Loucy (cell line): ENCODE results near the gene COL26A1.

Source experiments
- H2AFZ ChIP-seq: fragments of 200-600 bp; sonication (generic); 2 replicates; pipeline ENCODE4 v1.6.0; 2016; ENCODE audit warnings: antibody characterized with exemption, mild to moderate bottlenecking, low read length, moderate library complexity
- H3F3A ChIP-seq: fragments of 200-600 bp; 2 replicates; pipeline ENCODE4 v1.6.0; 2016; ENCODE audit warnings: antibody characterized with exemption, low read depth, mild to moderate bottlenecking
- H3K27me3 ChIP-seq: fragments of 200-600 bp; sonication (generic); 2 replicates; pipeline ENCODE4 v1.6.1; 2014; ENCODE audit warnings: low read length, mild to moderate bottlenecking; ENCODE audit not compliant: insufficient read depth, poor library complexity, severe bottlenecking
- H3K36me3 ChIP-seq: fragments of 200-600 bp; sonication (generic); 2 replicates; pipeline ENCODE4 v1.6.1; 2016; ENCODE audit warnings: low read length; ENCODE audit not compliant: insufficient read depth
- H3K4me1 ChIP-seq: fragments of 200-600 bp; sonication (generic); 2 replicates; pipeline ENCODE4 v1.5.1; 2014; ENCODE audit warnings: low read length, mild to moderate bottlenecking; ENCODE audit not compliant: insufficient read depth, poor library complexity, severe bottlenecking
- H3K4me2 ChIP-seq: fragments of 200-600 bp; sonication (generic); 2 replicates; pipeline ENCODE4 v1.6.0; 2014; ENCODE audit warnings: antibody characterized with exemption, low read length, low read depth, mild to moderate bottlenecking; ENCODE audit not compliant: poor library complexity, severe bottlenecking
- H3K4me3 ChIP-seq: fragments of 200-600 bp; sonication (generic); 2 replicates; pipeline ENCODE4 v1.5.1; 2014; ENCODE audit warnings: low read length, mild to moderate bottlenecking, mixed read lengths; ENCODE audit not compliant: poor library complexity, severe bottlenecking
- H3K79me2 ChIP-seq: fragments of 200-600 bp; sonication (generic); 2 replicates; pipeline ENCODE4 v1.6.1; 2014; ENCODE audit warnings: low read length; ENCODE audit not compliant: insufficient read depth
- H3K9ac ChIP-seq: fragments of 200-600 bp; sonication (generic); 2 replicates; pipeline ENCODE4 v1.6.0; 2014; ENCODE audit warnings: mild to moderate bottlenecking, low read depth, low read length, moderate library complexity; ENCODE audit not compliant: poor library complexity, severe bottlenecking
- H3K9me2 ChIP-seq: fragments of 200-600 bp; sonication (generic); replicated peaks from 2 replicates; pipeline ENCODE4 v1.6.1; 2016; ENCODE audit warnings: low read depth, low read length, mixed read lengths
- H3K9me3 ChIP-seq: fragments of 200-600 bp; sonication (generic); 2 replicates; pipeline ENCODE4 v1.6.1; 2014; ENCODE audit warnings: mild to moderate bottlenecking, antibody characterized with exemption, low read length, low read depth; ENCODE audit not compliant: insufficient read depth
- H4K20me1 ChIP-seq: fragments of 200-600 bp; sonication (generic); 2 replicates; pipeline ENCODE4 v1.6.0; 2014; ENCODE audit warnings: antibody characterized with exemption, low read length, mild to moderate bottlenecking; ENCODE audit not compliant: insufficient read depth, poor library complexity, severe bottlenecking
- EZH2phosphoT487 ChIP-seq: fragments of 200-600 bp; IDR thresholded peaks from 2 replicates; pipeline ENCODE4 v1.6.1; 2018; ENCODE audit warnings: antibody characterized with exemption, mild to moderate bottlenecking, moderate library complexity, borderline replicate concordance
- TF ChIP-seq, protein P1 (sequence below): fragments of 200-600 bp; sonication (generic); conservative IDR thresholded peaks from 2 replicates; pipeline ENCODE4 v1.5.1; 2014; ENCODE audit warnings: mild to moderate bottlenecking, antibody characterized with exemption, low read length

The COL26A1 gene

DNA sequence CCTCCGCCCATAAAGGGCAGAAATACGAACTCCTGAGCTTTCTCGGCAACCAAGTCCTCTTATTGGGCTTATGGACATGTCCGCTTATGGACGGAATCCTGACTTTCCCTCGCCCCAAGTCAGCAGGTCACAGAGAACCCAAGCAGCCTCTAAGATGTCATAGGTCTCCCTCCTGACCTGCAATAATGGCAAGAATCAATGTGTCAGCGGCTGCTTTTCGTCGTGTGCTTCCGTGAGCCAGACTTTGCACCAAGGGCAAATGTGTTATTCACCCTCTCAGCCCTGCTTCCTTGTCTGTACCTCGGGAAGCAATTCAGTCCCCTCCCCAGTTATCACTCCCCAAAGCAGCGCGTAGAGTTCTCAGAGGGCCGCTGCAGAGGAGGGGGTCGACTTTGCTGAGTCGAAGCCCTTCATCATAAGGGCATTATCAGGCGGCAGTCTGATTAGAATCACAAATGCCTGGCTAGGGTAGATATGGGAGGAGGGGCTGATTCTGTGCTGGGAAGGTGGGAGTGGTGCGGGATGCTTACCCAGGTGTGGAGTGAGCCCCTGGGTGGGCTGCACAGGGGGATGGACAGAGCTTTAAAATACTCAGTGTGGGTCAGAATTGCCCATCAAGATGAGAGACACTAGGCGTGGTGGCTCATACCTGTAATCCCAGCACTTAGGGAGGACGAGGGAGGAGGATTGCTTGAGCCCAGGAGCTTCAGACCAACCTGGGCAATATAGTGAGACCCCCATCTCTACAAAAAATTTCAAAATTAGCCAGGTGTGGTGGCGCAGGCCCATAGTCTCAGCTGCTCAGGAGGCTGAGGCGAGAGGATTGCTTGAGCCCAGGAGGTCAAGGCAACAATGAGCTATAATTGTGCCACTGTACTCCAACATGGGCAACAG is 36.0 kb downstream of the COL26A1 start:
- Histone ChIP-seq H3K4me3 (no peak overlapping the region), H2AFZ (no peak overlapping the region), H3K4me2 (no peak overlapping the region), H3K27me3 (no peaks in the 10 kb centered on the region), H3F3A (no peaks in the 10 kb centered on the region), H3K79me2 (no peaks in the 10 kb centered on the region), H3K36me3 (no peaks in the 10 kb centered on the region), H3K9ac (no peak overlapping the region), H3K9me3 (no peaks in the 10 kb centered on the region), H4K20me1 (no peaks in the 10 kb centered on the region), H3K9me2 (no peaks in the 10 kb centered on the region), H3K4me1 (peaks cover 10% of the 10 kb centered on the region)
- TF ChIP-seq, protein P1, sequence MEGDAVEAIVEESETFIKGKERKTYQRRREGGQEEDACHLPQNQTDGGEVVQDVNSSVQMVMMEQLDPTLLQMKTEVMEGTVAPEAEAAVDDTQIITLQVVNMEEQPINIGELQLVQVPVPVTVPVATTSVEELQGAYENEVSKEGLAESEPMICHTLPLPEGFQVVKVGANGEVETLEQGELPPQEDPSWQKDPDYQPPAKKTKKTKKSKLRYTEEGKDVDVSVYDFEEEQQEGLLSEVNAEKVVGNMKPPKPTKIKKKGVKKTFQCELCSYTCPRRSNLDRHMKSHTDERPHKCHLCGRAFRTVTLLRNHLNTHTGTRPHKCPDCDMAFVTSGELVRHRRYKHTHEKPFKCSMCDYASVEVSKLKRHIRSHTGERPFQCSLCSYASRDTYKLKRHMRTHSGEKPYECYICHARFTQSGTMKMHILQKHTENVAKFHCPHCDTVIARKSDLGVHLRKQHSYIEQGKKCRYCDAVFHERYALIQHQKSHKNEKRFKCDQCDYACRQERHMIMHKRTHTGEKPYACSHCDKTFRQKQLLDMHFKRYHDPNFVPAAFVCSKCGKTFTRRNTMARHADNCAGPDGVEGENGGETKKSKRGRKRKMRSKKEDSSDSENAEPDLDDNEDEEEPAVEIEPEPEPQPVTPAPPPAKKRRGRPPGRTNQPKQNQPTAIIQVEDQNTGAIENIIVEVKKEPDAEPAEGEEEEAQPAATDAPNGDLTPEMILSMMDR: no peak
- no peak for TF ChIP-seq EZH2phosphoT487

DNA sequence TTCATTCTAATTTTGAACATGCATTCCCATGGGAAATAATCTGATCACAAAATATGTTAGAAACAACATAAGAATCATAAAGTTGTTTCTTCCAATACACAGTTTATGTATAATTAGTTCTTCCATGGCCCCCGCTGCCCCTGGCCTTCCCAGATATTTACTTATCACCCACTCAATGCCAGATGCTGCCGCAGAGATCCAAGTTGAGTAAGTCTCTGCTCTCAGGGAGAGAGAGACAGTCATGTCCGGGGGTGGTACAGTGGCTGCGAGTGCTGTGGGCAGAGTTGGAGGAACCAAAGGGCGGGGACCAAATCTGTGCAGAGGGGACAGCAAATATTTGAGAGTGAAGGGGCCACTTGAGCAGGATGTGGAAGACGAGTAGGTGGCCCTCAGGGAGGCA is 37.1 kb downstream of the COL26A1 start:
- TF ChIP-seq, protein P1: no peak
- no peaks in the 10 kb centered on the region for H3K9me3 ChIP-seq
- H3F3A ChIP-seq: no peaks in the 10 kb centered on the region
- no peak overlapping the region for H3K4me2 ChIP-seq
- no peaks in the 10 kb centered on the region for H3K27me3 ChIP-seq
- H3K4me1 ChIP-seq: peaks cover 10% of the 10 kb centered on the region
- no peaks in the 10 kb centered on the region for H3K79me2 ChIP-seq
- no peaks in the 10 kb centered on the region for H4K20me1 ChIP-seq
- H3K9me2 ChIP-seq: no peaks in the 10 kb centered on the region
- no peak overlapping the region for H3K9ac ChIP-seq
- no peaks in the 10 kb centered on the region for H3K36me3 ChIP-seq
- H3K4me3 ChIP-seq: no peak overlapping the region
- H2AFZ ChIP-seq: no peak overlapping the region

DNA sequence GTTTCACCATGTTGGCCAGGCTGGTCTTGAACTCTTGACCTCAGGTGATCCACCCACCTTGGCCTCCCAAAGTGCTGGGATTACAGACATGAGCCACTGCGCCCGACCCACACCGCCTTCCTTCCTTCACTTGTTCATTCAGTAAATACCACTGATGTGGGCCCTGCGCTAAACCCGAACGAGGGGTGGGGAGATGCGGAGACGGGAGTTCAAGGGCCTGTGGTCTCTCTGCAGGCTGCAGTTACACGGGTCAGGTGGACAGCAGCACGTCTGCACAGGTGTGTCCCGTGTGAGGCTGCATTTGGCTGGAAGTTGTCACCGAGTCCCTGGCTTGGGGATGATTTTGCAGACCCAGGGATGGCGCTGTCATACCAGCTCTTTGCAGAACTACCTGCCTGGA is 38.1 kb downstream of the COL26A1 start:
- H4K20me1 ChIP-seq: no peaks in the 10 kb centered on the region
- no peaks in the 10 kb centered on the region for H3K36me3 ChIP-seq
- peaks cover 1% of the 10 kb centered on the region for H3K4me1 ChIP-seq
- H3K27me3 ChIP-seq: no peaks in the 10 kb centered on the region
- no peaks in the 10 kb centered on the region for H3K79me2 ChIP-seq
- H3K9ac ChIP-seq: no peak overlapping the region
- H3F3A ChIP-seq: no peaks in the 10 kb centered on the region
- H3K4me2 ChIP-seq: no peak overlapping the region
- H2AFZ ChIP-seq: no peak overlapping the region
- no peak overlapping the region for H3K4me3 ChIP-seq
- no peaks in the 10 kb centered on the region for H3K9me3 ChIP-seq
- no peaks in the 10 kb centered on the region for H3K9me2 ChIP-seq
- TF ChIP-seq, protein P1: no peak
- no peak for TF ChIP-seq EZH2phosphoT487
